PC-3 (cell line): ENCODE data around the gene OR5H15.

ENCODE experiments used
- EZH2 ChIP-seq: fragments of 300-600 bp; sonication (generic); IDR thresholded peaks from one replicate; pipeline ENCODE4 v1.6.1; 2017; ENCODE audit warnings: antibody characterized with exemption, mild to moderate bottlenecking, low read length; ENCODE audit not compliant: unreplicated experiment
- EZH2phosphoT487 ChIP-seq: fragments of 300-600 bp; sonication (generic); IDR thresholded peaks from 2 replicates; pipeline ENCODE4 v1.6.1; 2018; ENCODE audit warnings: mild to moderate bottlenecking, antibody characterized with exemption, low read length, borderline replicate concordance
- TF ChIP-seq, protein P1 (sequence below): fragments of 300-600 bp; sonication (generic); conservative IDR thresholded peaks from 2 replicates; pipeline ENCODE4 v1.5.1; 2017; ENCODE audit warnings: antibody characterized with exemption, low read depth, mild to moderate bottlenecking, low read length

DNA sequence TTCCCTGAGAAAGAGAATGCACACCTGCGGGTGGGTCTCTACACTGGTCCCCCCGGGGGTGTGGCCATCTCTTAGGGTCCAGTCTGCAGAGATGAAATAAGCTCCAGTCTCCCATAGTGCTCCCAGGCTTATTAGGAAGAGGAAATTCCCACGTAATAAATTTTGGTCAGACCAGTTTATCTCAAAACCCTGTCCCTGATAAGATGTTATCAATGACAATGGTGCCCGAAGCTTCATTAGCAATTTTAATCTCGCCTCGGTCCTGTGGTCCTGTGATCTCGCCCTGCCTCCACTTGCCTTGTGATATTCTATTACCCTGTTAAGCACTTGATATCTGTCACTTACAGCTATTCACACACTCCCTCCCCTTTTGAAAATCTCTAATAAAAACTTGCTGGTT lies 46.8 kb downstream of the OR5H15 start:
- TF ChIP-seq, protein P1, sequence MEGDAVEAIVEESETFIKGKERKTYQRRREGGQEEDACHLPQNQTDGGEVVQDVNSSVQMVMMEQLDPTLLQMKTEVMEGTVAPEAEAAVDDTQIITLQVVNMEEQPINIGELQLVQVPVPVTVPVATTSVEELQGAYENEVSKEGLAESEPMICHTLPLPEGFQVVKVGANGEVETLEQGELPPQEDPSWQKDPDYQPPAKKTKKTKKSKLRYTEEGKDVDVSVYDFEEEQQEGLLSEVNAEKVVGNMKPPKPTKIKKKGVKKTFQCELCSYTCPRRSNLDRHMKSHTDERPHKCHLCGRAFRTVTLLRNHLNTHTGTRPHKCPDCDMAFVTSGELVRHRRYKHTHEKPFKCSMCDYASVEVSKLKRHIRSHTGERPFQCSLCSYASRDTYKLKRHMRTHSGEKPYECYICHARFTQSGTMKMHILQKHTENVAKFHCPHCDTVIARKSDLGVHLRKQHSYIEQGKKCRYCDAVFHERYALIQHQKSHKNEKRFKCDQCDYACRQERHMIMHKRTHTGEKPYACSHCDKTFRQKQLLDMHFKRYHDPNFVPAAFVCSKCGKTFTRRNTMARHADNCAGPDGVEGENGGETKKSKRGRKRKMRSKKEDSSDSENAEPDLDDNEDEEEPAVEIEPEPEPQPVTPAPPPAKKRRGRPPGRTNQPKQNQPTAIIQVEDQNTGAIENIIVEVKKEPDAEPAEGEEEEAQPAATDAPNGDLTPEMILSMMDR: no peak
- TF ChIP-seq EZH2: no peak
- TF ChIP-seq EZH2phosphoT487: no peak
